Non-pigmented ciliary epithelial cell (primary cell): Measurements from ENCODE around the gene MSMP.

Experiments
- DNase-seq: peaks from one replicate; pipeline ENCODE4 v3.0.0-alpha.2; 2010; ENCODE audit warnings: low read depth

MSMP gene

DNA sequence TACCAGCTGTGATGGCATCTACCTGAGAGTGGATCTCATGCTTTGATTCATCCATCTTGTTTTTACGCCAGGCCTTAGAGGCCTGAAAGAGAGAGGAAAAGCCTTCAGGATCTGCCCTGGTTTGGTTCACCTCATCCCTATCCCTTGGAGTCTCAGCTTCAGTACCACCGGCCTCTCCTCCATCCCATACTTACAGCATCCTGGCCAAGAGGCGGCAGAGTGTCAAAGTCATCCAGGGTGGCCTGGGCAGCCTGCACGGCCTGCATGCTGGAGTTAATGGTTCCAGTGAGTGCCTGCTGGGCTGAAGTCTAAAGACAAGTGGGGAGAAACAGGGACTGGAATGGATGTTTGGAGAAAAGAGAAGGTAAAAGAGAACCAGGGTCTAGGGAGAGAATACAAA, 34.5 kb downstream of the MSMP start:
- no peak for DNase-seq

DNA sequence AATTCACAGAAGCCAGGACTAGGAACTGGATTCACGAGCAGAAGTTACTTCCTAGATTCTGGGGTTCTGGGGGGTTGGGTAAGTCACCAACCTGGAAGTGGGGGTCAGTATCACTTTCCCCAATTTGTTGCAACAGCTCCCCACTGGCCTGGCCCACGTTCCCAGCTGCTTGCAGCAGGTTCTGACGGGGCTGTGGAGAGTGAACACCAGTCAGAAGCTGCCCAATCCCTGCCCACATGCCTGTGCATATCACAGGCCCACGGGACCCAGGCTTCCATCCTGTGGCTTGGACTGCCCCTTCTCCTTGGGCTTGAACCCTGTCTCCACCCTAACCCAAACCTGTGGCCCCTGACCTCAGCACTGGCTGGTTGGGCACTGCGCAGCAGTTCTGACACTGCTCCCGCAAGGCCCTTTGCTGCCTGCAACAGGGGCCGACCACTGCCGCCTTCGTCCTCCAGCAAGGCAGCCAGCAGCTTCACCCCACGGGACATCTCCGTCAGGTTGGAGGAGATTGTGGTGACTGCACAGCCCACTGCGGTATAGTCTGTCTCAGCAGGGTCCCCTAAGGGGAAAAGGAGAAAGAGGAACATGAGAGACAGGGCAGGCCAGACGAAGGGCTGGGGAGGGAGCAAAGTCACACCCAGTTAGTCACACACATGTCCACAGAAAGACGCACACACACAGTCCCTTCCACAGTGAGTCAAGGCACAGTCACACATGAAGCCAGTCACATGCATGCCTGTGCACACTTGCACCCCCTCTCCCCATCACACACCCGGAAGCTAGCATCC, 35.2 kb downstream of the MSMP start:
- no peak for DNase-seq

DNA sequence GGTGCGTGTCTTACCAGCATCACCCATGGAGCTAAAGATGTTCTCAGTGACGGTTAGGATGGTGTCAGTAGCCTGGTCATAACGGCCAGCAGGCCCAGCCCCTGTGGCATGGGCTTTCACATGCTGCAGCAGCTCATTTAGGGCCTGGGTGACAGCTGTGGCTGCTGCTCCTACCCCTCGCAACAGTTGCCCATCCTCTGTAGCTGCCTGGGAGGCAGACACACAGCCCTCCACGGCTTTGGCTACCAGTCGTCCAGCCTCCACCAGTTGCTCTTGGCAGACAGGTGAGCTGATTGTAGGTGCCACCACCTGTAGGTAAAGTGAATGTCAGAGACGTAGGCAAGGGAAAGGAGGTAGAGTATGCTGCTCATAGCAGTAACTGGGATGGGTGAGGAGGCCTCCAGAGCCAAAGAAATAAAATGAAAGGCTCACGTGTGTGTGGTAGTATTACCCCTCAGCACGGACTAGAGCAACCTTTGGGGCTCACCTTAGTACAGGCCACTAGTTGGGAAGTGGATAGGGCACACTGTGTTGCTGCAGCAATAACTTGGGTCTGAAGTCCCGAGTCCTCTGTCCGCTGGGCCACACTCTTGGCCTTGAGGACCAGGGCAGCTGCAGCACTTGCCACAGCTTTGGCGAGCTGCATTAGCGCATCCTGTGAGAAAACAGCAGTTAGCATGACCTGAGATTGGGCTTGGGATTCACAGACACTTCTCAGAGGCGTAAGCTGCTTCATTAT, 36.8 kb downstream of the MSMP start:
- no peak for DNase-seq

GRCh38 chr9:35716230-35716629, 37.8 kb downstream of the MSMP start:
- no peak for DNase-seq

GRCh38 chr9:35714579-35715252, 39.4 kb downstream of the MSMP start:
- no peak for DNase-seq

DNA sequence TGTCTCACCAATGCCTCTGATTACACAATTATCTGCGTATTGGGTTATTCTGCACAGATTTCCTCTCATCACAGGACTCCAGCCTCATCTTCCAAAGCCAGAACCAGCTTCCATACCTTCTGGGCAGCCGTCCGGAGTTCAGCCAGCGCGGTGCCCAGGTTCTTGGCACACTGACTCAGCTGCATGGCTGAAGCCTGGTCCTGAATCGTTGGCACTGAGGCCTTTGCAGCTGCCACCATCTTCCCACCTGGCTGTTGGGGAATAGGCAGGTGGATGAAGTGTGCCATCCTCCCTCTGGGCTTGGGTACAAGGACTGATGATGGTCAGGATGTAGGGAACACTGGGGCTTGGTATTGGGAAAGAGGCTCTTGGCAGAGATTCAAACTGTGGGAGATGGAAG, 40.0 kb downstream of the MSMP start:
- DNase-seq, result no peak

GRCh38 chr9:35713578-35713977, 40.5 kb downstream of the MSMP start:
- DNase-seq, result no peak

DNA sequence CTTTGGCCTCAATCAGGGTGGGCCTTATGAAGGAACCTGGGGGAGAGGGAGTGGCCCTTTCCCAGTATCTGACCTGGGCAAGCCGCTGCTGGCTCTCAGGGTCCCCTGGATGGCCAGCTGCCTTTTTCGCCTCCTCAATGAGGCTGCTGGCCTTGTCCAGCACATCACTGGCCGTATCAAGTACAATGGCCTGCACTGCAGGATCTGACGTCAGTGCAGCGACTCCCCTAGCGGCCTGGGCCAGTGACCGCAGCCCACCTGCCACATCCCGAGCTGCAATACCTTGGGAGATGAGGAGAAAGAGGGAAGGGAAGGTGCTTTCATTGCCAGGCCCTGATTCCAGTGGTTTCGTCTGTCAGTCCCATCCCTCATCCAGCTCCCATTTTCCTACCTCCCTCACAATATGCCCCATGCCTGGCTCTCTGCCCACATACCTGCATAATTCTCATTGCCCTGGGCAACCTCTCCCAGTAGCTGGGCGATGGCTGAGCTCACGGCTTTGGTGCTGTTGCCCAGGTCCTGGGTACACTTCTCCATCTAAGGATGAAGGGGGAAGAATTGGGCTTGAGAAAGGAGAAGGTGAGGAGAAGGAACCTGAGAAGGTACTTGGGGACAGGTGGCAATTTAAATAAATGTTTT, 41.2 kb downstream of the MSMP start:
- no peak for DNase-seq

- DNase-seq, result no peak
Measured at GRCh38 chr9:35711501-35712428, 42.3 kb downstream of the MSMP start.

GRCh38 chr9:35710818-35711500, 43.1 kb downstream of the MSMP start:
- no peak for DNase-seq

- no peak for DNase-seq
Measured at GRCh38 chr9:35708146-35708545, 45.9 kb downstream of the MSMP start.

- DNase-seq, result no peak
Measured at GRCh38 chr9:35706951-35707350, 47.1 kb downstream of the MSMP start.

DNA sequence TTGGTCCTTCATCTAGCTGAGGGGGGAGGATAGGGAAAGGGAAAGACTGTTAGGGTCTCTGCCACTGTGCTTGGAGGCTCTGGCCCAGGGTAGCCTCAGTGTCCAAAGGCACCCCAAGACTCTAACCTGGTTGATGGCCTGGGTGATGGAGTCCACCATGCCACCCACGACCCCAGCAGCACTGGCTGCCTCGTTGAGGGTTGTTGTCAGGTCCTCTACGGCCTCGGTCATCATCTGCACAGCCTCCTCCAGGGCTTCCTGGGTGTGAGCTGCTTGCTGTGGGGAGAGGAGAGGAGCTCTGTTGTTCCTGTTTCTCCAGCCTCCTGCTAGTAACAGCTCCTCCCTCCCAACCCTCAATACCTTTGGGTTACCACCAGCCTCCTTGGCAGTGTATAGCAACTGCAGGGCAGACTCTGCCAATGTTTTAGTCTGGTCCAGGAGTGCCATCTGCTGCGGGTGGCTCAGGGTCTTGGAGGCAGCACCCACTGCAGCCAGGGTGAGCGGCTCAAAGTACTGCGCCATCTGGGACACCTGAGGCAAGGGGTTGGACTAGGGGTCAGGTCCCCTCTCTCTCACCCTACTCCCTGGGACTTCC, 48.1 kb downstream of the MSMP start:
- no peak for DNase-seq

GRCh38 chr9:35705372-35705771, 48.7 kb downstream of the MSMP start:
- DNase-seq, result no peak

GRCh38 chr9:35703906-35704672, 50.0 kb downstream of the MSMP start:
- DNase-seq, result no peak
